GM12878 (cell line): ENCODE measurements around the gene SUGCT. TPM values are rescaled to one million over a fixed set of nuclear protein-coding genes. Genes with fewer than 3 reads are reported as not detected.

Source experiments
- ATAC-seq: fragments of 200-7000 bp; cut with Tn5 transposase; 3 replicates; pipeline ENCODE4 v1.9.1; 2020; ENCODE audit warnings: mild to moderate bottlenecking, moderate library complexity
- BruUV-seq: library from RNA; stranded (reverse); fragments of 400-500 nt; replicated peaks from 2 replicates; lab custom pipeline; 2021; lab: Mats Ljungman, UMichigan
- CTCF ChIA-PET: fragments of 300-600 bp; sonication (Branson Sonifier 250); formaldehyde crosslinking; extraction: SDS; loops from one replicate; lab custom pipeline; 2021; ENCODE audit warnings: inconsistent platforms; lab: Yijun Ruan, JAX
- POLR2A ChIA-PET: fragments of 350-600 bp; formaldehyde crosslinking; extraction: SDS; loops from one replicate; lab custom pipeline; 2021; ENCODE audit warnings: inconsistent platforms; lab: Charles Lee
- RAD21 ChIA-PET: fragments of 300-600 bp; sonication (Branson Sonifier 250); formaldehyde crosslinking; loops from one replicate; lab custom pipeline; 2023; ENCODE audit warnings: antibody characterized with exemption; ENCODE audit not compliant: unreplicated experiment; lab: Charles Lee
- SMC1A ChIA-PET: fragments of 300-600 bp; sonication (Branson Sonifier 250); formaldehyde crosslinking; loops from one replicate; lab custom pipeline; 2023; ENCODE audit not compliant: unreplicated experiment, uncharacterized antibody; lab: Charles Lee
- DNase-seq: peaks from one replicate; pipeline ENCODE4 v3.0.0-alpha.2; 2011; ENCODE audit warnings: low read depth, low spot score
- FAIRE-seq: peaks from 3 replicates; lab custom pipeline; 2011; peaks lifted over from hg19 to GRCh38; lab: Jason Lieb, UNC
- H2AFZ ChIP-seq: 2 replicates; pipeline ENCODE4 v1.6.0; 2011; ENCODE audit warnings: low read depth, low read length, control low read depth; ENCODE audit not compliant: control insufficient read depth
- H3K27ac ChIP-seq: 2 replicates; pipeline ENCODE4 v1.5.1; 2011; ENCODE audit warnings: control low read depth; ENCODE audit not compliant: control insufficient read depth, insufficient read depth
- H3K27me3 ChIP-seq, 2 experiments: replicated peaks in 1 of 2; 2 replicates each; pipeline versions ENCODE4 v1.6.0 to v1.6.1; 2011; ENCODE audit warnings: low read length in 1 of 2; ENCODE audit not compliant: control insufficient read depth in 2 of 2, insufficient read depth in 2 of 2
- H3K36me3 ChIP-seq, 2 experiments: 2 replicates each; pipeline ENCODE4 v1.5.1; 2011; ENCODE audit warnings: low read length in 1 of 2; ENCODE audit not compliant: control insufficient read depth in 2 of 2, insufficient read depth in 2 of 2
- H3K4me1 ChIP-seq: 2 replicates; pipeline ENCODE4 v1.6.1; 2011; ENCODE audit warnings: mild to moderate bottlenecking, low read length, moderate library complexity, mixed read lengths; ENCODE audit not compliant: control insufficient read depth, insufficient read depth
- H3K4me2 ChIP-seq: 2 replicates; pipeline ENCODE4 v1.6.0; 2011; ENCODE audit warnings: control low read depth; ENCODE audit not compliant: control insufficient read depth, insufficient read depth
- H3K4me3 ChIP-seq: fragments of 200-600 bp; sonication (generic); 2 replicates; pipeline ENCODE4 v1.5.1; 2016
- H3K79me2 ChIP-seq: 2 replicates; pipeline ENCODE4 v1.6.0; 2011; ENCODE audit warnings: low read length; ENCODE audit not compliant: control insufficient read depth, insufficient read depth
- H3K9ac ChIP-seq: 2 replicates; pipeline ENCODE4 v1.8.0; 2011; ENCODE audit warnings: low read length, control low read depth, mixed read lengths; ENCODE audit not compliant: control insufficient read depth, insufficient read depth
- H3K9me3 ChIP-seq: replicated peaks from 3 replicates; pipeline ENCODE4 v1.5.1; 2011; ENCODE audit warnings: mild to moderate bottlenecking, low read length; ENCODE audit not compliant: control insufficient read depth, insufficient read depth
- H4K20me1 ChIP-seq: 2 replicates; pipeline ENCODE4 v1.6.0; 2011; ENCODE audit not compliant: control insufficient read depth, insufficient read depth
- FOXM1 ChIP-seq: IDR thresholded peaks from 2 replicates; pipeline ENCODE4 v1.6.1; 2012; ENCODE audit warnings: low read depth, mild to moderate bottlenecking, inconsistent platforms, low read length, moderate library complexity
- HCFC1 ChIP-seq: fragments of 150-350 bp; IDR thresholded peaks from 2 replicates; pipeline ENCODE4 v1.6.1; 2014; ENCODE audit warnings: low read length
- MTA3 ChIP-seq: IDR thresholded peaks from 2 replicates; pipeline ENCODE4 v1.6.1; 2012; ENCODE audit warnings: low read length, inconsistent platforms, borderline replicate concordance
- SKIL ChIP-seq: fragments of 450-650 bp; IDR thresholded peaks from 2 replicates; pipeline ENCODE4 v1.6.1; 2017; ENCODE audit warnings: mild to moderate bottlenecking, low read depth, inconsistent platforms; ENCODE audit not compliant: poor library complexity, severe bottlenecking
- SP1 ChIP-seq: IDR thresholded peaks from one replicate; pipeline ENCODE4 v1.6.1; 2011; ENCODE audit warnings: low read depth, low read length
- SPI1 ChIP-seq: IDR thresholded peaks from 2 replicates; pipeline ENCODE4 v1.6.1; 2011; ENCODE audit warnings: low read depth, mild to moderate bottlenecking, low read length, moderate library complexity, borderline replicate concordance; ENCODE audit not compliant: insufficient read depth
- USF1 ChIP-seq: IDR thresholded peaks from 2 replicates; pipeline ENCODE4 v1.6.1; 2011; ENCODE audit warnings: borderline replicate concordance, low read depth, mild to moderate bottlenecking, moderate library complexity, mixed read lengths, low read length; ENCODE audit not compliant: insufficient read depth; ENCODE audit errors: extremely low read length
- ZBTB33 ChIP-seq: fragments of 450-650 bp; IDR thresholded peaks from 2 replicates; pipeline ENCODE4 v1.6.1; 2017; ENCODE audit warnings: mild to moderate bottlenecking
- in situ Hi-C: fragments of 300-500 bp; cut with MboI; formaldehyde crosslinking; loops from 9 replicates; pipeline ENCODE4 v1.14.3; 2018; ENCODE audit warnings: mixed read lengths
- intact Hi-C: fragments of 100-400 bp; cut with micrococcal nuclease; formaldehyde crosslinking; loops from one replicate; pipeline ENCODE4 v1.14.2; 2022; ENCODE audit not compliant: unreplicated experiment
- polyA plus RNA-seq, 11 experiments: library from polyadenylated mRNA; depleted of rRNA in 4 of 11; unstranded in 6 of 11; stranded (reverse) in 5 of 11; fragments of >200 nt; fragmentation: Nextera tagmentation in 4 of 11; fragmentation: Illumina TruSeq in 1 of 11; extraction: Ambion mirVana in 4 of 11; extraction: Trizol in 1 of 11; gene quantifications; 1 replicate in 1 of 11; 2 replicates in 10 of 11; pipeline versions ENCODE4 v1.2.1 to v1.2.3, GENCODE V29; 2011 to 2016; ENCODE audit warnings: inconsistent platforms in 2 of 11, missing spikeins in 2 of 11, low read depth in 1 of 11
- total RNA-seq, 4 experiments: library from RNA; depleted of rRNA in 3 of 4; stranded (reverse); fragments of >200 nt in 3 of 4; fragmentation: Illumina TruSeq in 1 of 4; extraction: Trizol in 1 of 4; gene quantifications; 2 replicates each; pipeline versions ENCODE4 v1.2.1 to v1.2.3, GENCODE V29; 2013 to 2021

Gene SUGCT
- total and polyA plus RNA-seq, 10 of the 15 experiments (the other 5 are each of a cell fraction or from before 2014, with no cell fraction given): 0.08 to 1.2 (median 0.67) TPM; not detected in 1

GRCh38 chr7:40306596-40306995 lies 171.8 kb downstream of the SUGCT start:
- H3K9ac ChIP-seq: no peak overlapping the region
- TF ChIP-seq SP1: no peak
- TF ChIP-seq SPI1: no peak
- TF ChIP-seq SKIL: no peak
- no peak for TF ChIP-seq MTA3
- TF ChIP-seq ZBTB33: no peak
- no peak for TF ChIP-seq HCFC1
- no peak for TF ChIP-seq FOXM1
- TF ChIP-seq USF1: no peak
- TF ChIP-seq, all 136 proteins: peak for 0
- ChIA-PET POLR2A (no interaction called here), CTCF (no interaction called here), RAD21 (no interaction called here), SMC1A (interaction anchor here (1.1 kb wide), 1 partner anchor 388 kb away, joined by 3 read pairs; no protein-coding TSS in a partner anchor)
- no peak overlapping the region for H3K4me3 ChIP-seq
- H3K4me1 ChIP-seq: 0 out of 2 replicates have a peak, but pooled peaks cover 4% of the 10 kb centered on the region
- DNase-seq: no peak
- BruUV-seq: no TSS peak
- H4K20me1 ChIP-seq: no peaks in the 10 kb centered on the region
- H3K27ac ChIP-seq: no peak overlapping the region
- no peaks in the 10 kb centered on the region for H3K79me2 ChIP-seq
- intact Hi-C loops (no loop called here), in situ Hi-C loops (no loop called here)
- H3K9me3 ChIP-seq: no peaks in the 10 kb centered on the region
- no peak for FAIRE-seq
- no peak for ATAC-seq
- H3K36me3 ChIP-seq: no peaks in the 10 kb centered on the region
- no peak overlapping the region for H3K4me2 ChIP-seq
- H3K27me3 ChIP-seq: no peaks in the 10 kb centered on the region
- H2AFZ ChIP-seq: no peak overlapping the region
